SIG-M5 treated with dmso at 0.1 percent for 504 hours (cell line): Measurements from ENCODE around the gene PTGIS.
"Not testable (repeated sequence)": the region's sequence is repeated elsewhere in the genome, so short reads cannot be mapped to it uniquely, and the experiment has no call there.

Experiments
- DNase-seq: peaks from one replicate; lab custom pipeline; 2025; ENCODE audit not compliant: unreplicated experiment; lab: John Stamatoyannopoulos, UW

The PTGIS gene

GRCh38 chr20:49567421-49568277, at the start of gene PTGIS:
PTGIS (minus strand) TSS chr20:49568137; CDS start chr20:49568116, 21 bp downstream.
- no peak for DNase-seq

- DNase-seq: not testable (repeated sequence)
Observed at GRCh38 chr20:49617394-49617793, 49.5 kb upstream of the PTGIS start.

DNA sequence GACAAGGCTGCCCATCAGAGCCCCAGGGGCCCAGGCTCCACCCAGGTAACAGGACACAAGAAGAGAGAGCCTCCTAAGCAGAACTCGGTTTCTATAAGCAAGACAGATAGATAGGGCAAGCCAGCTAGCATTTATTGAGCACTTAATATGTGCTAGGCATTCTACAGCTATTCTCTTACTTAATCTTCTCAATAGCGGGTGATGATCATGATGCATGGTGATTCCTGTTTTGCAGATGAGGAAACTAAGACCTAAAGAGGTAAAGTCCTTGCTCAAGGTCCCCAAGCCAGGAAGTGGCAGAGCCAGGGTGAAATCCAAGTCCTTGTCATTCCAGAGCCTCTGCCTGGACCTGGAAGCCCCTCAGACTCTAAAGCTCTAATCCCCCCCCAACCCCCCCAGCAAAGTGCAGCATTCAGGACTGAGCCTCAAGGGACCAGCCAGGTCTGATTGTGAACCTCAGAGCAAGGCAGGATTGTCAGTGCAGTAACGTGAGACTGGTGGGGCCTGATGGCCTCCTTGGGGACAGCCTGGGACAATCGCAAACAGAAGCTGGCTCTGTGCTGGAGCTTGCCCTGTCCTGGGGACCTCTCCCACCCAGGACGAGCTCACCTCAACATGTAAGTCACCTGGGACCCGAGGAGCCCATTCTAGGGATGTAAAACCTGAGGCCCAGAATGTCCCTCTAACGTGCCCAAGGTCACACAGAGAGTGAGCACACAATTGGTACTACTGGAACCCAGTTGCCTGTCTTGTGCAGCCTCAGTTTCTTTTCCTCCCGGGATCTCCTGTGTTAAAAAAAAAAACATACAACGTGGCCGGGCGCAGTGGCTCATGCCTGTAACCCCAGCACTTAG, 48.4 kb upstream of the PTGIS start:
- DNase-seq: no peak

DNA sequence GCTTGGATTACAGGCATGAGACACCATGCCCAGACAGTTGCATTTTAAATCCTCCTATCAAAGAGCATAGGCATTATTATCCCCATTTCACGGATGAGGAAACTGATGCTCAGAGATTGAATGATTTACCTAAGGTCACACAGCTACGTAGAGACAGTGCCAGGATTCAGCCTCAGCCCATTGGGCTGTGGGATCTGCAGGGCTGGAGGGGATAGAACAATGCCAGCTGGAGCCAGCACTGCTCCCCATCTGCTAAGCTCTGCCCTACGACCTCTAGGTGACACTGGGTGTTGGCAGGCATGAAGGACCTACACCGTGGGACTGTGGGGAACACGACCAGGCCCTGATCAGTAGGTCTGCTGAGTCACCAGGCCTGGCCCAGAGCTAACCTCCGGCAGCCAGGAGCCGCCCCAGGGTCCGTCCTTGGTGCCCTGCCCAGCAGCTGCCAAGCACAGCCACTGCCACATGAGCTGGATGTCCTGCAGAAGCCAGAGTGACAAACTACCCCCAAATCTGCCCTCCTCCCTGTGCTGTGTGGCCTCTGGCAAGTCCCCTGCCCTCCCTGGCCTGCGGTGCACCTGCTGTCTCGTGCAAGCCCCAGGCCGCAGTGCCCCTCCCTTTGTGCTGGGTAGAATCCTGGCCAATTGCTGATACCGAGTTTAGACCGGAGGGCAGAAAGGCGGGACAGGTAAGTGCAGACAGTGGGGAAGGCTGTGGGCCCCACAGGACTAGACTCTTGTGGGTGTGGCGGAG, 47.6 kb upstream of the PTGIS start:
- DNase-seq: no peak

DNA sequence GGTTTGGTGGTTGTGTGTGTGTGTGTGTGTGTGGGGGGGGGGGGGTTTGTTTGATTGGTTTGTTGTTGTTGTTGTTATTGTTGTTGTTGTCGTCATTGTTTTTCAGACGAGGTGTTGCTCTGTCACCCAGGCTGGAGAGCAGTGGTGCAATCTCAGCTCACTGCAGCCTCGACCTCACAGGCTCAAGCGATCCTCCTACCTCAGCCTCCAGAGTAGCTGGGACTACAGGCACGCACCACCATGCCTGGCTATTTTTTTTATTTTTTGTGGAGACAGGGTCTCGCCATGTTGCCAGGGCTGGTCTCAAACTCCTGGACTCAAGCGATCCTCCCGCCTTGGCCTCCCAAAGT, 47.1 kb upstream of the PTGIS start:
- DNase-seq: not testable (repeated sequence)

DNA sequence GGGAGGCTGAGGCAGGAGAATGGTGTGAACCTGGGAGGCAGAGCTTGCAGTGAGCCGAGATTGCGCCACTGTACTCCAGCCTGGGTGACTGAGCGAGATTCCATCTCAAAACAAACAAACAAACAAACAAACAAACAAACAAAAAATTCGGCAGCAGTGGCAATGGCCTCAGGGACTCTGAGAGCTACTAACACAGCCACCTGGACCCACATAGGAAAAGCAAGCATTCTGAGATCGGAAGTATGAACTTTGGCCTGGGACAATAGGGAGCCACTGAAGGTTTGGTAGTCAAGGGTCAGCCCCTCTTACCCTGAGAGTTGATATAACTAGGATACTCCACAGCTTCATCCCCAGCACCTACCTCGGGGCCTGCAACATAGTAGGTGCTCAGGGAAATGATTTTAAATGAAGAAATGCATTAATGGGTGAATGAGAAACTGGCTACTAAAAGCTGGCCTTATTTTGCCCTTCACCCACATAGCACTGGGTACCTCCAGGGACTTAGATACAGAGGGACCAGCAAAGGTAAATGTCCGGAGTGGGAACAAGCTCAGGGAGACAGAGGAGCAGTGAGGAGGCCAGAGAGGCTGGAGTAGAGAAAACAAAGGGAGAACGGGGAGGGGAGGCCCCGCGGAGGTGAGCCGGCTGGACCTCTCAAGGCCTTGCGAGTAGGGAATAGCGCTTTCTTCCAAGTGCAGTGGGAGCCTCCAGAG, 46.6 kb upstream of the PTGIS start:
- DNase-seq: no peak

GRCh38 chr20:49612127-49612738, 44.3 kb upstream of the PTGIS start:
- DNase-seq: no peak

GRCh38 chr20:49611539-49612126, 43.7 kb upstream of the PTGIS start:
- not testable (repeated sequence) for DNase-seq

DNA sequence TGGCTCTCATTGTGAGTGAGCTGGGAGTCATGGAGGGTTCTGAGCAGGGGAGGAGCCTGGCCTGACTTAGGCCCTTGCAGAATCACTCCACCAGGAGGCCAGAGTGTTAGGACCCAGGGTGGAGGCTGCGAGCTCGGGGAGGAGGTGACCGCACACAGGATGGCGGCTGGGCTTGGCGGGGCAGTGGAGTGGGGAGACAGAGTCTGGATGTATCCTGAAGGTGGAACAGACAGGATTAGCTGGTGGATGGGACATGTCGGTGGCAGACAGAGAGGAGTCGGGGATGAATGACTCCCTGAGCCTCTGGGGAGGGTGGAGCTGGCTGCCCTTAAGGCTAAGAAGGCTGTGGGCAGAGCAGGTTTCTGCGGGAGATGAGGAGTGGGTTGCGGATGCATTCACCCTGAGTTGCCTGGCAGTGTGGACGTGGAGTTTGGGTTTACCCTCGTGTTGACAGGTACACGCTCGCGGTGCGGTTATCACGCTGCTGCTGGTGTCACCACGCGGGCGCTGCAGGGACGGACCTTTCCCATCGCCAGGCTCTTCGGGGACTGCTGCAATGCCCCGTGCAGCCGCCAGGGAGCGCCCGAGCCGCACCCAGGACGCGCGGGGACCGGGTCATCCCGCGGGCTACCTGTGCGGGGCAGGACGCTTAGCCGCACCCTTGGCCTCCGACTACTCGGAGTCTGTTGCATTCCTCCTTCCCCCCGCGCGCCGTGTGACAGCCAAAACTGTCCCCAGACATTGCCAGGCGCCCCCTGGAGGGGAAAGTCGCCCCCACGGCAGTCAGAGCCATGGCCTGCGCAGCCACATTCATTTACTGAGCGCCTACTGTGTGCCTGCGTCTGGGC, 43.0 kb upstream of the PTGIS start:
- DNase-seq: peak; percentile 76

DNA sequence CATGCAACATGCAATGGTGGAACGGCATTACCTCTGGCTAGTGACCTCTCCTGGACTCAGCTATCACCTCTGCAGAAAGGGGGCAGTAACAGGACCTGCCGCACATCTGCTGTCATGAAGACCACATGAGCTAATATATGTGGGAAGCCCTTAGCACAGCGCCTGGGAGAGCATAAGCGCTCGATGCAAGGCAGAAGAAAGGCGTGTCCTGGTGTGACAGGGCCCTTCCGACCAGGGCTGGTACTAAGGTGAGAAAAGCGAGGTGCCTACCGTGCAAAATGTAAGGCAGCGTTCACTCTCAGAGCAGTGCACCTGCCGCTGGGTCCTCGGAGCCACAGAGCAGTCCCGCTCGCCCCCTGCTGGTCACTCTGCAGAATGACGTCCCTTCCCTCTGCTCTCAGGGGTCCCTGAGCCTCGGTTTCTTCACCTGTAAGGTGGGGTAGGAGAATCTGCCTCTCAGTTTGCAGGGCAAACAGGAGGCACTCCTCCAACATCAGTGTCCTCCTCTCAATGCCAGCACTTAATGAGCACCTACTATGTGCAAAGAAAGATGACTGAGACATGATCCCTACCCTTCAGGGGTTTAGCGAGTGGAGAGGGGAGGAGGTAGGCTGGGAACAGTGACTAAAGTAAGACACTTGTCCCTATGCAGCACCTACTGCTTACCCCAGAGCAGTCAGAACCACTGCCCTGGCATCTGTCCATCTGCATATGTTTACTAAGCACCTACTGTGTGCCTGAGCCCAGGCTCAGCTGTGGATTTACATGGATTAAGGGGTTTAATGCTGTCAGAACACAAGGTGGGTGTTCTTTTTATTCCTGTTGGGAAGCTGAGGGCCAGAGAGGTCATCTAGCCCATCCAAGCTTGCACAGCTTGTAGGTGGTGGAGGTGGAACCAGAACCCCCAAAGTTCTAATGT, 41.1 kb upstream of the PTGIS start:
- peak; percentile 70 for DNase-seq

- no peak for DNase-seq
Observed at GRCh38 chr20:49607568-49607967, 39.6 kb upstream of the PTGIS start.

DNA sequence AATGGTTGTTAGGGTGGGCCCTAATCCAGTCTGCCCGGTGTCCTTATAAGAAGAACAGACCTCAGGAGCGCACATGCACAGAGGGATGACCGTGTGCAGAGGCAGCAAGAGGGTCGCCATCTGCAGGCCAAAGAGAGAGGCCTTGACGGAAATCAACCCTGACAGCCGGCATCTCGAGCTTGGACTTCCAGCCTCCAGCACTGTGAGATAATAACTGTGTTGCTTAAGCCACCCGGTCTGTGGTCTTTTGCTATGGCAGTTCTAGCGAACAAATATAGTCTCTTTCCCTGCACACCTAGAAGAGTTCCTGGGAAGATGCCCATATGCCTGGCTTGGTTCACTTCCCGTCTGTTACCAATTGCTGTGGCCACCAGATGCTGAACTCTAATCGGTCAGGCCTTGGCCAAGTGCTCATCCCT, 35.3 kb upstream of the PTGIS start:
- peak; percentile 32 for DNase-seq

DNA sequence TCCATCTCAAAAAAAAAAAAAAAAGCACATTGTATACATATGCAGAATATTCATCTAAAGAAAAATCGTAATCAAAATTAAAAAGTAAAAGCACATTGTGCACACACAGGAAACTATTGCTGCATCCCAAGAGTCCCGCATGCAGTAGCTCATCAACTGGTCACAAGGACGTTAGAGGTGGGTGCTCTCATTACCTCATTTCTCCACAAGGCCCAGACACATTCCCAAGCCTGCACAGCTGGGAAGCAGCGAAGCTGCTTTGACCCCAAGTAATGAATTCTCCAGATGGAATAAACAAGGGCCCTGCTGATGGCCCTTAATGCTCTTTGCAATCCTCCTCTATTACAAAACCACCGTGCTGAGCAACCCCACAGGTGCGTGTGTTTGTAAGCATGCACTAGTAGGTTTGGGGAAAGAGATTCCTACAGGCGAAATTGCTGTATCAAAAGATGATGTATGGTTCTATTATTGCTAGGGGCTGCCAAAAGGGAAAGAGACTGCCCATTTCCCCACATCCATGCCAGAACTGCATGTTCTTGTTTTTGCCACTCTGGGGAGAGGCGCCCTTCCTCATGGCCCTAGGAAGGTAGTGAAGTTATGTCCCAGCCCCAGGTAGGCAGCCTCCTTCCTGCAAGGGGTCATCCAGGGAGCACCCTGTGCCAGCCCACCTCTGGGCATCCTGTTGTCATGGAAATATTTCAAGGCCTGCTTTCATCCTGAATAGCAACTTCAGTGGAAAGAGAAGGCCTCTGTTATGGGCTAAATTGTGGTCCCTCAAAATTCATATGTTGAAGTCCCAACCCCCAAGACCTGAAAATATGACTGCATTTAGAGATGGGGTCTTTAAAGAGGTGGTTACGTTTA, 34.6 kb upstream of the PTGIS start:
- DNase-seq: no peak

GRCh38 chr20:49601153-49601924, 33.4 kb upstream of the PTGIS start:
- no peak for DNase-seq

GRCh38 chr20:49599746-49600113, 31.8 kb upstream of the PTGIS start:
- DNase-seq: no peak

DNA sequence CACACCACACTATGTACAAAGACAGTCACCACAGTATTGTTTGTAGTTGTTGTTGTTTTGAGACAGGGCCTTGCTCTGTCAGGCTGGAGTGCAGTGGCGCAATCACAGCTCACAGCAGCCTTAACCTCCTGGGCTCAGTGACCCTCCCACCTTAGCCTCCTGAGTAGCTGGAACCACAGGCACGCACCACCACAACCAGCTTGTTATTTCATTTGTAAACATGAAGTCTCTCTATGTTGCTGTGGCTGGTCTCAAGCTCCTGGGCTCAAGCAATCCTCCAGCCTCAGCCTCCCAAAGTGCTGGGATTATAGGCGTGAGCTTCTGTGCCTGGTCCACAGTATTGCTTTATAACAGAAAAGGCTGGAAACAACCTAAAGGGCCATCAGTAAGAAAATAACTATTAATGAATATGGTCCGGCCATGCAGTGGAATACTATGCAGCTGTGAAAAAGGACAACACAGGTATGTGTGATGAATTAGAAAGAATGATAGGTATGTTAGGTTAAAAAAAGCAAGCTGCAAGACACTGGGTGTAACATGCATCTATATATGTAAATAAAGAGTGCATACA, 30.0 kb upstream of the PTGIS start:
- DNase-seq: no peak
